Sigmoid colon (tissue), 3 donors: ENCODE data around the gene ENGASE.

Source experiments
- CTCF ChIP-seq, 4 experiments: fragments of 450-650 bp in 3 of 4; fragments of 200-600 bp in 1 of 4; IDR thresholded peaks; one replicate each; pipeline ENCODE4 v1.5.1; 2016 to 2019; ENCODE audit warnings: antibody characterized with exemption in 4 of 4, mild to moderate bottlenecking in 3 of 4, moderate library complexity in 2 of 4
- POLR2A ChIP-seq, 2 donors: fragments of 450-650 bp; IDR thresholded peaks; one replicate each; pipeline ENCODE4 v1.6.1; 2016; ENCODE audit warnings: antibody characterized with exemption in 2 of 2, mild to moderate bottlenecking in 2 of 2, moderate library complexity in 2 of 2

GRCh38 chr17:79130536-79131273 is 56.1 kb downstream of the ENGASE start:
- TF ChIP-seq POLR2A (IDR thresholded peaks at IDR 0.05) (no peak), CTCF (IDR thresholded peaks at IDR 0.05) (no peak)
